Astrocyte (in vitro differentiated cells and primary cell): ENCODE data around the gene PACS2. TPM values are rescaled to one million over a fixed set of nuclear protein-coding genes. Genes with fewer than 3 reads are reported as not detected.

ENCODE experiments used
- DNase-seq: peaks from one replicate; pipeline ENCODE4 v3.0.0-alpha.2; 2010; ENCODE audit warnings: low read depth
- FAIRE-seq: peaks from 2 replicates; lab custom pipeline; 2011; peaks lifted over from hg19 to GRCh38; lab: Jason Lieb, UNC
- H2AFZ ChIP-seq: 2 replicates; pipeline ENCODE4 v1.6.0; 2012; ENCODE audit warnings: low read depth, low read length, inconsistent platforms
- H3K27ac ChIP-seq: 2 replicates; pipeline ENCODE4 v1.5.1; 2011; ENCODE audit warnings: low read depth, low read length, inconsistent platforms
- H3K27me3 ChIP-seq: 2 replicates; pipeline ENCODE4 v1.6.0; 2011; ENCODE audit warnings: low read length, inconsistent platforms; ENCODE audit not compliant: insufficient read depth
- H3K36me3 ChIP-seq: 2 replicates; pipeline ENCODE4 v1.5.1; 2011; ENCODE audit warnings: low read length, inconsistent platforms; ENCODE audit not compliant: insufficient read depth
- H3K4me1 ChIP-seq: 2 replicates; pipeline ENCODE4 v1.5.1; 2011; ENCODE audit warnings: low read length, inconsistent platforms; ENCODE audit not compliant: insufficient read depth
- H3K4me2 ChIP-seq: 2 replicates; pipeline ENCODE4 v1.6.0; 2012; ENCODE audit warnings: low read length, inconsistent platforms
- H3K4me3 ChIP-seq: 2 replicates; pipeline ENCODE4 v1.5.1; 2011; ENCODE audit warnings: low read depth, mild to moderate bottlenecking, low read length, inconsistent platforms; ENCODE audit not compliant: insufficient read depth
- H3K79me2 ChIP-seq: 2 replicates; pipeline ENCODE4 v1.6.0; 2012; ENCODE audit warnings: mild to moderate bottlenecking, low read length, inconsistent platforms; ENCODE audit not compliant: insufficient read depth
- H3K9ac ChIP-seq: 2 replicates; pipeline ENCODE4 v1.6.0; 2012; ENCODE audit warnings: mild to moderate bottlenecking, low read length, inconsistent platforms
- H3K9me3 ChIP-seq: 2 replicates; pipeline ENCODE4 v1.5.1; 2012; ENCODE audit warnings: low read depth, mild to moderate bottlenecking, low read length, inconsistent platforms; ENCODE audit not compliant: insufficient read depth
- H4K20me1 ChIP-seq: 2 replicates; pipeline ENCODE4 v1.6.0; 2012; ENCODE audit warnings: low read length, inconsistent platforms; ENCODE audit not compliant: insufficient read depth
- H3K27ac Mint-ChIP-seq: one replicate; pipeline ENCODE4 v1.8.0; 2021; ENCODE audit warnings: mild to moderate bottlenecking, mixed read lengths; ENCODE audit not compliant: unreplicated experiment
- H3K27me3 Mint-ChIP-seq: one replicate; pipeline ENCODE4 v1.8.0; 2021; ENCODE audit warnings: low read depth, mixed read lengths; ENCODE audit not compliant: unreplicated experiment
- H3K36me3 Mint-ChIP-seq: one replicate; pipeline ENCODE4 v1.8.0; 2021; ENCODE audit warnings: low read depth, mixed read lengths; ENCODE audit not compliant: unreplicated experiment
- H3K4me1 Mint-ChIP-seq: one replicate; pipeline ENCODE4 v1.8.0; 2021; ENCODE audit warnings: low read depth, mixed read lengths; ENCODE audit not compliant: unreplicated experiment
- H3K4me3 Mint-ChIP-seq: one replicate; pipeline ENCODE4 v1.8.0; 2021; ENCODE audit warnings: mild to moderate bottlenecking, moderate library complexity, mixed read lengths; ENCODE audit not compliant: unreplicated experiment
- H3K9me3 Mint-ChIP-seq: one replicate; pipeline ENCODE4 v1.8.0; 2021; ENCODE audit warnings: mild to moderate bottlenecking, mixed read lengths; ENCODE audit not compliant: unreplicated experiment
- EZH2 ChIP-seq: IDR thresholded peaks from 2 replicates; pipeline ENCODE4 v1.6.1; 2012; ENCODE audit warnings: mild to moderate bottlenecking, low read length, inconsistent platforms; ENCODE audit not compliant: insufficient read depth
- total RNA-seq: library from RNA; stranded (reverse); gene quantifications from 2 replicates; pipeline ENCODE4 v1.2.1, GENCODE V29; 2021
- TF ChIP-seq, protein P1 (sequence below): IDR thresholded peaks from 2 replicates; pipeline ENCODE4 v1.5.1; 2011; ENCODE audit warnings: low read depth, mild to moderate bottlenecking, inconsistent platforms, low read length, moderate library complexity; ENCODE audit not compliant: insufficient read depth

PACS2 gene
- total RNA-seq, 1 donor from 2014 or later: 51.0 TPM

DNA sequence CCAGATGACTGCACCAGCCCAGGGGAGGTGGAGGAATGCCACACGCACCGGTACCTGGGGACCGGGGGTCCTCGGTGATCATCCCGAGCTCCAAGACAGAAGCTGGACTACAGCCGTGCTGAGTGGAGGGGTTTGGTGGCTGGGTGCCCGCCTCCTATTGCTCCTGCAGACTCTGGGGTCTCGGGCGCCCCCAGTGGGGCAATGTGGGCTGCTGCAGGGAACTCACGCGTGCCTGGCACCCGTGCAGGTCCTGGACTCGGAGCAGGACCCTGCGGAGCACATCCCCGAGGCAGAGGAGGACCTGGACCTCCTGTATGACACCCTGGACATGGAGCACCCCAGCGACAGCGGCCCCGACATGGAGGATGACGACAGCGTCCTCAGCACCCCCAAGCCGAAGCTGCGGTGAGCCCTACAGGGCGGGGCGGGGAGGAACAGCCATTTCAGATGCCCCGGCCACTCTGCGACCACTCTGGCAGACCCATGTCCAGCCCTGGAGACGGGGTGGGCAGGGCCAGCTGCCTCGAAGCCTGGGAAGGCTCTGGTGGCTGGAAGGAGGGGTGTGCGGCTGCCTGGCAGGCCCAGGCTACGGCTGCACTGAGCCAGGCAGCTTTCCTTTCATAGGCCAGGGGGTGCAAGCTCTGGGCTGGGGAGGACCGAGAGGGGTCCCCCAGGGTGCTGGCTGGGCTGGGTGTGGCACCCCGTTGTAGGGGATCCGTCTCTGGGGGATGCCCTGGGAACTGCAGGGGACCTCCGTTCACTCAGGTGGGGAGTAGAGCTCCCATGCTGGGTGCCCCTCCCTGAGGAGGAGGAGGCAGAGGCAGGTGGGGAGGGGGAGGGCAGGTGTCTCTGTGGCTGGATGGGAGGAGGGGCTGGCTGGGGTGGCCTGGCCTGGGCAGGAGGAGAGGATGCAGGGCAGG, 62.2 kb downstream of the PACS2 start:
- H3K27me3 Mint-ChIP-seq: no peaks in the 10 kb centered on the region

DNA sequence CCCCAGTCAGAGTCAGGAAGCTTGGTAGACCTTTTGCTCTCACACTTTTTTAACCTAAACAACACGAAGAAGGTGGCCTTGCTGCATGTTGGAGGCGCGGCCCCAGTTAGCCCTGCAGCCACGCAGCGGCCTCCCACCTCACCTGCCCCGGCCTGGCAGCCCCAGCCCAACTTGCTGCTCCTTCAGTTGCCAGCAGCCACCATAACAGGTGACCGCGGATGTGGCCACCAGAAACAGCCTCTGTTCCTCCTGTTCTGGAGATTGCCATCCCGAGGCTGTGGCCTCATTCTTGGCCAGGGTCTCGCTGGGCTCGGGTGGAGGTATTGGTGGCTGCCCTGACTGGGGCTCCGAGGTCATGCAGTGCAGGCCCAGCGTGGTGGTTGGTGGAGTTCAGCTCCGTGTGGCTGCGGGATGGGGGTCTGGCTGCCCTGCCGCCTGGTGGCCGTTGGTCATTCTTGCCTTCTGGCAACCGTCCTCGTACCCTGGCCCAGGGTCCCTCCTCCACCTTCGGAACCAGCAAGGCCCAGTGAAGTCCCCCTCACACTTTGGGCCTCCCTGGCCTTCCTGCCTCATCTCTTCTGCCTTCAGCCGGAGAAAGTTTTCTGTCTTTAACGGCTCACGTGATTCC, 63.1 kb downstream of the PACS2 start:
- no peak for DNase-seq
- TF ChIP-seq, protein P1, sequence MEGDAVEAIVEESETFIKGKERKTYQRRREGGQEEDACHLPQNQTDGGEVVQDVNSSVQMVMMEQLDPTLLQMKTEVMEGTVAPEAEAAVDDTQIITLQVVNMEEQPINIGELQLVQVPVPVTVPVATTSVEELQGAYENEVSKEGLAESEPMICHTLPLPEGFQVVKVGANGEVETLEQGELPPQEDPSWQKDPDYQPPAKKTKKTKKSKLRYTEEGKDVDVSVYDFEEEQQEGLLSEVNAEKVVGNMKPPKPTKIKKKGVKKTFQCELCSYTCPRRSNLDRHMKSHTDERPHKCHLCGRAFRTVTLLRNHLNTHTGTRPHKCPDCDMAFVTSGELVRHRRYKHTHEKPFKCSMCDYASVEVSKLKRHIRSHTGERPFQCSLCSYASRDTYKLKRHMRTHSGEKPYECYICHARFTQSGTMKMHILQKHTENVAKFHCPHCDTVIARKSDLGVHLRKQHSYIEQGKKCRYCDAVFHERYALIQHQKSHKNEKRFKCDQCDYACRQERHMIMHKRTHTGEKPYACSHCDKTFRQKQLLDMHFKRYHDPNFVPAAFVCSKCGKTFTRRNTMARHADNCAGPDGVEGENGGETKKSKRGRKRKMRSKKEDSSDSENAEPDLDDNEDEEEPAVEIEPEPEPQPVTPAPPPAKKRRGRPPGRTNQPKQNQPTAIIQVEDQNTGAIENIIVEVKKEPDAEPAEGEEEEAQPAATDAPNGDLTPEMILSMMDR: no peak
- TF ChIP-seq EZH2: no peak
- Mint-ChIP-seq H3K4me1 (peaks cover 8% of the 10 kb centered on the region), H3K4me3 (no peak overlapping the region), H3K36me3 (peaks cover 6% of the 10 kb centered on the region), H3K9me3 (no peaks in the 10 kb centered on the region), H3K27me3 (no peaks in the 10 kb centered on the region), H3K27ac (no peak overlapping the region)
- Histone ChIP-seq H2AFZ (no peak overlapping the region), H3K36me3 (no peaks in the 10 kb centered on the region), H4K20me1 (peaks cover 6% of the 10 kb centered on the region), H3K4me3 (no peak overlapping the region), H3K27me3 (no peaks in the 10 kb centered on the region), H3K4me2 (no peak overlapping the region), H3K9ac (no peak overlapping the region), H3K27ac (no peak overlapping the region), H3K9me3 (no peaks in the 10 kb centered on the region), H3K4me1 (peaks cover 2% of the 10 kb centered on the region), H3K79me2 (no peaks in the 10 kb centered on the region)
- no peak for FAIRE-seq

More for the DNA sequence above, 62.2 kb downstream of the PACS2 start:
- Histone ChIP-seq H3K27me3 (no peaks in the 10 kb centered on the region), H4K20me1 (peaks cover 6% of the 10 kb centered on the region), H3K4me3 (no peak overlapping the region), H3K4me1 (peaks cover 2% of the 10 kb centered on the region), H3K36me3 (no peaks in the 10 kb centered on the region), H3K4me2 (no peak overlapping the region), H3K79me2 (no peaks in the 10 kb centered on the region), H3K9me3 (no peaks in the 10 kb centered on the region), H2AFZ (no peak overlapping the region), H3K27ac (no peak overlapping the region), H3K9ac (no peak overlapping the region)
- no peak overlapping the region for H3K27ac Mint-ChIP-seq
- DNase-seq: no peak
- TF ChIP-seq EZH2: no peak
- TF ChIP-seq, protein P1: no peak
- H3K36me3 Mint-ChIP-seq: peaks cover 6% of the 10 kb centered on the region
- FAIRE-seq: no peak
- H3K9me3 Mint-ChIP-seq: no peaks in the 10 kb centered on the region
- peaks cover 8% of the 10 kb centered on the region for H3K4me1 Mint-ChIP-seq
- H3K4me3 Mint-ChIP-seq: no peak overlapping the region
